HL-60 (cell line): ENCODE results near the gene BBOX1.

Source experiments
- DNase-seq, 2 experiments: peaks; one replicate each; pipeline ENCODE4 v3.0.0-alpha.2; 2010 to 2020; ENCODE audit warnings: low read depth in 1 of 2, low spot score in 1 of 2
- H3K27ac ChIP-seq: fragments of 250-450 bp; sonication (Bioruptor Pico); replicated peaks from 2 replicates; pipeline ENCODE4 v1.5.1; 2020; ENCODE audit warnings: mild to moderate bottlenecking, moderate library complexity
- H3K27me3 ChIP-seq: fragments of 250-450 bp; sonication (Bioruptor Pico); 2 replicates; pipeline ENCODE4 v1.5.1; 2021; ENCODE audit warnings: mild to moderate bottlenecking, moderate library complexity; ENCODE audit not compliant: insufficient read depth, poor library complexity, severe bottlenecking
- H3K4me3 ChIP-seq: replicated peaks from 2 replicates; pipeline ENCODE4 v1.5.1; 2011; ENCODE audit warnings: mild to moderate bottlenecking, control low read depth, low read length; ENCODE audit not compliant: insufficient read depth
- CTCF ChIP-seq: IDR thresholded peaks from one replicate; pipeline ENCODE4 v1.5.1; 2011; ENCODE audit warnings: low read length, control low read depth, inconsistent platforms; ENCODE audit not compliant: insufficient read depth
- GABPA ChIP-seq: IDR thresholded peaks from 2 replicates; pipeline ENCODE4 v1.6.1; 2012; ENCODE audit warnings: low read depth
- POLR2AphosphoS5 ChIP-seq: IDR thresholded peaks from 2 replicates; pipeline ENCODE4 v1.6.1; 2012; ENCODE audit warnings: low read depth
- REST ChIP-seq: IDR thresholded peaks from 2 replicates; pipeline ENCODE4 v1.6.1; 2012; ENCODE audit warnings: low read depth; ENCODE audit not compliant: insufficient replicate concordance
- SPI1 ChIP-seq: IDR thresholded peaks from 2 replicates; pipeline ENCODE4 v1.6.1; 2012; ENCODE audit warnings: low read depth, mild to moderate bottlenecking, borderline replicate concordance

The BBOX1 gene

GRCh38 chr11:27171376-27171958 lies 130.9 kb downstream of the BBOX1 start:
- TF ChIP-seq REST (no peak), SPI1 (no peak), POLR2AphosphoS5 (no peak), CTCF (no peak), GABPA (no peak)

GRCh38 chr11:27173545-27173944 lies 132.9 kb downstream of the BBOX1 start:
- DNase-seq: no peak

More at GRCh38 chr11:27171376-27171958, 130.9 kb downstream of the BBOX1 start:
- no peaks in the 10 kb centered on the region for H3K27me3 ChIP-seq
- no peak for DNase-seq
- no peak overlapping the region for H3K4me3 ChIP-seq
- H3K27ac ChIP-seq: no peak overlapping the region

GRCh38 chr11:27174021-27174420 lies 133.4 kb downstream of the BBOX1 start:
- Histone ChIP-seq H3K4me3 (no peak overlapping the region), H3K27ac (no peak overlapping the region), H3K27me3 (no peaks in the 10 kb centered on the region)
- no peak for DNase-seq
- TF ChIP-seq REST (no peak), SPI1 (no peak), POLR2AphosphoS5 (no peak), GABPA (no peak), CTCF (no peak)

More at GRCh38 chr11:27173545-27173944, 132.9 kb downstream of the BBOX1 start:
- H3K27me3 ChIP-seq: no peaks in the 10 kb centered on the region
- H3K27ac ChIP-seq: no peak overlapping the region
- no peak overlapping the region for H3K4me3 ChIP-seq
- TF ChIP-seq POLR2AphosphoS5 (no peak), REST (no peak), GABPA (no peak)
